A549 (cell line): Measurements from ENCODE around the gene DCP1A. TPM values are rescaled to one million over a fixed set of nuclear protein-coding genes. Genes with fewer than 3 reads are reported as not detected.

Experiments
- ATAC-seq, 2 experiments: fragments of 200-7000 bp in 1 of 2; fragments of >200 bp in 1 of 2; cut with Nextera tagmentation in 1 of 2; cut with Tn5 transposase in 1 of 2; 3 replicates each; pipeline versions ENCODE4 v1.8.0 to v1.9.1; 2018 to 2020; ENCODE audit warnings: mild to moderate bottlenecking in 1 of 2, moderate library complexity in 1 of 2
- CTCF ChIA-PET: fragments of 300-600 bp; sonication (Branson Sonifier 250); formaldehyde crosslinking; extraction: SDS; loops from one replicate; lab custom pipeline; 2021; ENCODE audit warnings: antibody characterized with exemption, inconsistent platforms; lab: Yijun Ruan, JAX
- POLR2A ChIA-PET: fragments of 350-600 bp; formaldehyde crosslinking; extraction: SDS; loops from one replicate; lab custom pipeline; 2021; ENCODE audit warnings: antibody characterized with exemption, inconsistent platforms; lab: Yijun Ruan, JAX
- DNase-seq, 2 experiments: peaks; one replicate each; pipeline versions ENCODE4 v3.0.0 to v3.0.0-alpha.2; 2011 to 2016; ENCODE audit warnings: low read depth in 1 of 2, low spot score in 1 of 2
- FAIRE-seq: peaks from 2 replicates; lab custom pipeline; 2011; peaks lifted over from hg19 to GRCh38; lab: Jason Lieb, UNC
- H3K27ac ChIP-seq, 2 experiments: fragments of >200 bp; sonication (Bioruptor Twin); formaldehyde crosslinking; 3 replicates each; pipeline ENCODE4 v1.5.1; 2016 to 2017
- H3K4me1 ChIP-seq: fragments of >200 bp; sonication (Bioruptor Twin); formaldehyde crosslinking; 3 replicates; pipeline ENCODE4 v1.6.1; 2016
- H3K4me2 ChIP-seq: fragments of >200 bp; sonication (Bioruptor Twin); formaldehyde crosslinking; 3 replicates; pipeline ENCODE4 v1.6.1; 2016
- H3K4me3 ChIP-seq: fragments of >200 bp; sonication (Bioruptor Twin); formaldehyde crosslinking; 3 replicates; pipeline ENCODE4 v1.5.1; 2016
- H3K9me3 ChIP-seq: fragments of >200 bp; sonication (Bioruptor Twin); formaldehyde crosslinking; 3 replicates; pipeline ENCODE4 v1.6.1; 2016
- BCL3 ChIP-seq: fragments of >200 bp; sonication (Bioruptor Twin); formaldehyde crosslinking; IDR thresholded peaks from 3 replicates; pipeline ENCODE4 v1.6.1; 2016
- CTCF ChIP-seq: fragments of >200 bp; sonication (Bioruptor Twin); formaldehyde crosslinking; IDR thresholded peaks from 3 replicates; pipeline ENCODE4 v1.5.1; 2016
- EHMT2 ChIP-seq: fragments of 200-600 bp; sonication (generic); IDR thresholded peaks from 2 replicates; pipeline ENCODE4 v1.6.1; 2016; ENCODE audit warnings: antibody characterized with exemption, low read depth, mild to moderate bottlenecking, moderate library complexity
- ELK1 ChIP-seq: fragments of 150-350 bp; IDR thresholded peaks from 2 replicates; pipeline ENCODE4 v1.6.1; 2014; ENCODE audit warnings: low read depth, mild to moderate bottlenecking, low read length
- EP300 ChIP-seq, 2 experiments: fragments of >200 bp; sonication (Bioruptor Twin); formaldehyde crosslinking; IDR thresholded peaks; 2 replicates in 1 of 2; 3 replicates in 1 of 2; pipeline ENCODE4 v1.6.1; 2016 to 2017
- ESRRA ChIP-seq: fragments of 150-350 bp; IDR thresholded peaks from 2 replicates; pipeline ENCODE4 v1.6.1; 2014; ENCODE audit warnings: mild to moderate bottlenecking, low read length, borderline replicate concordance
- FOSB ChIP-seq: fragments of 250-450 bp; sonication (Bioruptor Pico); IDR thresholded peaks from 2 replicates; pipeline ENCODE4 v1.5.0; 2020; ENCODE audit warnings: mild to moderate bottlenecking, moderate library complexity
- FOSL2 ChIP-seq, 2 experiments: fragments of 450-650 bp in 1 of 2; fragments of >200 bp in 1 of 2; sonication (Bioruptor Twin) in 1 of 2; formaldehyde crosslinking; IDR thresholded peaks; 2 replicates each; pipeline versions ENCODE4 v1.5.0 to v1.6.1; 2016 to 2020; ENCODE audit warnings: mild to moderate bottlenecking in 1 of 2, moderate library complexity in 1 of 2
- FOXS1 ChIP-seq: fragments of 250-450 bp; sonication (Bioruptor Pico); IDR thresholded peaks from 2 replicates; pipeline ENCODE4 v1.5.0; 2020; ENCODE audit warnings: mild to moderate bottlenecking, moderate library complexity
- HES2 ChIP-seq: fragments of >200 bp; sonication (Bioruptor Twin); formaldehyde crosslinking; IDR thresholded peaks from 2 replicates; pipeline ENCODE4 v1.6.1; 2016
- HOXB13 ChIP-seq: fragments of 250-450 bp; sonication (Bioruptor Pico); IDR thresholded peaks from 2 replicates; pipeline ENCODE4 v1.5.0; 2020; ENCODE audit warnings: low read depth, mild to moderate bottlenecking, moderate library complexity
- HOXB5 ChIP-seq: fragments of 250-450 bp; sonication (Bioruptor Pico); IDR thresholded peaks from 2 replicates; pipeline ENCODE4 v1.5.0; 2020; ENCODE audit warnings: mild to moderate bottlenecking, moderate library complexity
- JUNB ChIP-seq: fragments of >200 bp; sonication (Bioruptor Twin); formaldehyde crosslinking; IDR thresholded peaks from 2 replicates; pipeline ENCODE4 v1.6.1; 2016
- KDM5A ChIP-seq: fragments of 200-600 bp; sonication (generic); IDR thresholded peaks from 2 replicates; pipeline ENCODE4 v1.6.1; 2016; ENCODE audit warnings: antibody characterized with exemption, mild to moderate bottlenecking
- MAFK ChIP-seq: fragments of 450-650 bp; IDR thresholded peaks from 2 replicates; pipeline ENCODE4 v1.6.1; 2014; ENCODE audit not compliant: partially characterized antibody
- MAX ChIP-seq: IDR thresholded peaks from 2 replicates; pipeline ENCODE4 v1.6.1; 2012
- MAZ ChIP-seq: fragments of 150-350 bp; IDR thresholded peaks from 2 replicates; pipeline ENCODE4 v1.6.1; 2014; ENCODE audit warnings: antibody characterized with exemption, low read depth, low read length, borderline replicate concordance
- MYC ChIP-seq: IDR thresholded peaks from 2 replicates; pipeline ENCODE4 v1.6.1; 2012; ENCODE audit warnings: mild to moderate bottlenecking, inconsistent platforms, low read length, improper control_type of control experiment, borderline replicate concordance
- NFE2L2 ChIP-seq: fragments of 150-350 bp; conservative IDR thresholded peaks from 2 replicates; pipeline ENCODE4 v1.6.1; 2014; ENCODE audit warnings: low read length
- NR3C1 ChIP-seq: fragments of >200 bp; sonication (Bioruptor Twin); formaldehyde crosslinking; IDR thresholded peaks from 3 replicates; pipeline ENCODE4 v1.6.1; 2017
- PHF8 ChIP-seq: fragments of 200-600 bp; sonication (generic); IDR thresholded peaks from 2 replicates; pipeline ENCODE4 v1.6.1; 2016; ENCODE audit warnings: low read depth, mild to moderate bottlenecking, antibody characterized with exemption, moderate library complexity, borderline replicate concordance
- RARB ChIP-seq: fragments of 250-450 bp; sonication (Bioruptor Pico); IDR thresholded peaks from 2 replicates; pipeline ENCODE4 v1.8.0; 2021; ENCODE audit warnings: mild to moderate bottlenecking, moderate library complexity
- RFX5 ChIP-seq: fragments of 450-650 bp; IDR thresholded peaks from 2 replicates; pipeline ENCODE4 v1.7.1; 2014; ENCODE audit warnings: antibody characterized with exemption, mild to moderate bottlenecking, moderate library complexity
- SREBF2 ChIP-seq: fragments of 450-650 bp; IDR thresholded peaks from 2 replicates; pipeline ENCODE4 v1.6.1; 2014; ENCODE audit warnings: mild to moderate bottlenecking, moderate library complexity
- TP53 ChIP-seq: fragments of 250-450 bp; sonication (Bioruptor Pico); IDR thresholded peaks from 2 replicates; pipeline ENCODE4 v1.5.0; 2021; ENCODE audit warnings: mild to moderate bottlenecking, moderate library complexity
- ZNF302 ChIP-seq: fragments of 250-450 bp; sonication (Bioruptor Pico); IDR thresholded peaks from 2 replicates; pipeline ENCODE4 v1.9.0; 2021; ENCODE audit warnings: inconsistent platforms, mild to moderate bottlenecking, moderate library complexity
- WGBS: methylation state at CpG from one replicate; pipeline ENCODE4 v1.1.6; 2017; ENCODE audit errors: missing lambda C conversion rate; 5-methylcytosine and 5-hydroxymethylcytosine counted together
- polyA plus RNA-seq, 4 experiments: library from polyadenylated mRNA; depleted of rRNA in 3 of 4; stranded (reverse); fragments of >200 nt; fragmentation: RNase III in 1 of 4; extraction: RNeasy Plus Mini Kit Qiagen cat#74134 plus additional on column Dnase treatment in 1 of 4; gene quantifications; 2 replicates in 3 of 4; 3 replicates in 1 of 4; pipeline ENCODE4 v1.2.3, GENCODE V29; 2011 to 2017

Gene DCP1A
- polyA plus RNA-seq, 2 of the 4 experiments (the other 2 are of a cell fraction) = 7.3 to 27.4 TPM

GRCh38 chr3:53347261-53348064 lies at the start of gene DCP1A (continued):
- TF ChIP-seq HOXB5 (CRISPR knock-in tag) (peak; percentile 79; the same call in 1 of the 2 replicates), FOSB (CRISPR knock-in tag) (no peak), PHF8 (peak; percentile 70; the same call in 1 of the 2 replicates), RARB (CRISPR knock-in tag) (no peak), ZNF302 (CRISPR knock-in tag) (no peak), NFE2L2 (no peak), BCL3 (peak; percentile 57; the same call in 2 of the 3 replicates), KDM5A (peak; percentile 75; the same call in 1 of the 2 replicates), ESRRA (no peak), MAZ (peak; percentile 80; the same call in 1 of the 2 replicates), EHMT2 (no peak), TP53 (no peak), SREBF2 (no peak), HES2 (no peak), NR3C1 (no peak), JUNB (no peak), MYC (peak; percentile 93), HOXB13 (no peak), MAFK (peak; percentile 99)

- POLR2A ChIA-PET = no interaction called here
- DNase-seq = no peak
- no peak overlapping the region for H3K27ac ChIP-seq
- ATAC-seq = no peak
- no peak overlapping the region for H3K4me2 ChIP-seq
- CTCF ChIA-PET = interaction anchor here (0.6 kb wide), 1 partner anchor 43 kb away, joined by 3 read pairs; no protein-coding TSS in a partner anchor
- TF ChIP-seq CTCF (no peak), BCL3 (no peak), EP300 (IDR thresholded peaks at IDR 0.05) (no peak), FOXS1 (no peak), MAX (no peak), HES2 (no peak), PHF8 (no peak), MYC (no peak), ELK1 (no peak), RFX5 (no peak), TP53 (no peak), SREBF2 (no peak), FOSL2 (IDR thresholded peaks at IDR 0.05) (no peak), FOSL2 (CRISPR knock-in tag; IDR thresholded peaks at IDR 0.05) (no peak)
- 57% methylated on average over 6 of the region's 6 CpGs for WGBS
- FAIRE-seq = no peak
- 0 out of 3 replicates have a peak, but pooled peaks cover 5% of the 10 kb centered on the region for H3K4me1 ChIP-seq
- H3K9me3 ChIP-seq = no peaks in the 10 kb centered on the region
- no peak overlapping the region for H3K4me3 ChIP-seq
These were observed 37.4 kb upstream of the DCP1A start for GRCh38 chr3:53384465-53385423.
